Activated CD4-positive, alpha-beta T cell treated with anti-CD3 and anti-CD28 coated beads for 48 hours (primary cell): Measurements from ENCODE around the gene RNF144A.
"Not testable (repeated sequence)": the region's sequence is repeated elsewhere in the genome, so short reads cannot be mapped to it uniquely, and the experiment has no call there.

Source experiments
- DNase-seq: peaks from one replicate; pipeline ENCODE4 v3.0.0-alpha.2; 2020

The RNF144A gene

GRCh38 chr2:6977113-6977741 is 60.0 kb downstream of the RNF144A start:
- DNase-seq, result no peak

- DNase-seq, result no peak
These were observed 60.6 kb downstream of the RNF144A start for GRCh38 chr2:6977786-6978185.

- no peak for DNase-seq
These were observed 61.8 kb downstream of the RNF144A start for GRCh38 chr2:6978991-6979390.

GRCh38 chr2:6982449-6982848 is 65.2 kb downstream of the RNF144A start:
- DNase-seq, result no peak

- DNase-seq, result no peak
These were observed 65.8 kb downstream of the RNF144A start for GRCh38 chr2:6982934-6983589.

GRCh38 chr2:6986301-6986911 is 69.2 kb downstream of the RNF144A start:
- no peak for DNase-seq

GRCh38 chr2:6986912-6987361 is 69.7 kb downstream of the RNF144A start:
- no peak for DNase-seq

GRCh38 chr2:6990871-6991270 is 73.7 kb downstream of the RNF144A start:
- DNase-seq, result no peak

- no peak for DNase-seq
These were observed 75.6 kb downstream of the RNF144A start for GRCh38 chr2:6992794-6993228.

GRCh38 chr2:6993229-6993640 is 76.0 kb downstream of the RNF144A start:
- no peak for DNase-seq

GRCh38 chr2:6993936-6994335 is 76.7 kb downstream of the RNF144A start:
- no peak for DNase-seq

- DNase-seq, result no peak
These were observed 77.4 kb downstream of the RNF144A start for GRCh38 chr2:6994536-6995128.

GRCh38 chr2:6995391-6996097 is 78.3 kb downstream of the RNF144A start:
- DNase-seq, result no peak

- no peak for DNase-seq
These were observed 82.1 kb downstream of the RNF144A start for GRCh38 chr2:6999211-6999877.

GRCh38 chr2:7001395-7001794 is 84.2 kb downstream of the RNF144A start:
- not testable (repeated sequence) for DNase-seq

GRCh38 chr2:7003895-7004294 is 86.7 kb downstream of the RNF144A start:
- no peak for DNase-seq

- no peak for DNase-seq
These were observed 87.4 kb downstream of the RNF144A start for GRCh38 chr2:7004636-7005035.

GRCh38 chr2:7007488-7007845 is 90.3 kb downstream of the RNF144A start:
- no peak for DNase-seq

GRCh38 chr2:7007846-7008741 is 90.9 kb downstream of the RNF144A start:
- DNase-seq, result no peak

GRCh38 chr2:7009207-7009911 is 92.1 kb downstream of the RNF144A start:
- no peak for DNase-seq
